Astrocyte of the cerebellum (primary cell): ENCODE measurements around the gene INPP4B.

Experiments used
- DNase-seq: peaks from one replicate; pipeline ENCODE4 v3.0.0-alpha.2; 2011; ENCODE audit warnings: low read depth
- H3K4me3 ChIP-seq: 2 replicates; pipeline ENCODE4 v1.5.1; 2011; ENCODE audit warnings: mild to moderate bottlenecking, low read depth, low read length, moderate library complexity
- CTCF ChIP-seq: IDR thresholded peaks from 2 replicates; pipeline ENCODE4 v1.5.1; 2012; ENCODE audit warnings: low read length, low read depth, moderate library complexity, mild to moderate bottlenecking; ENCODE audit errors: missing control alignments
- in situ Hi-C: cut with HindIII; loops from 2 replicates; pipeline ENCODE4 v1.10.0; 2017; ENCODE audit warnings: low sequenced_read_pairs

INPP4B gene

GRCh38 chr4:142034101-142034500, 812.0 kb downstream of the INPP4B start:
- H3K4me3 ChIP-seq, result no peak overlapping the region
- DNase-seq, result no peak
- no peak for TF ChIP-seq CTCF
- in situ Hi-C loops, result no loop called here

- TF ChIP-seq CTCF, result no peak
- no peak overlapping the region for H3K4me3 ChIP-seq
- in situ Hi-C loops, result no loop called here
- DNase-seq, result no peak
Measured at GRCh38 chr4:142030010-142030409, 816.1 kb downstream of the INPP4B start.

GRCh38 chr4:142021761-142022160, 824.3 kb downstream of the INPP4B start:
- in situ Hi-C loops, result no loop called here

DNA sequence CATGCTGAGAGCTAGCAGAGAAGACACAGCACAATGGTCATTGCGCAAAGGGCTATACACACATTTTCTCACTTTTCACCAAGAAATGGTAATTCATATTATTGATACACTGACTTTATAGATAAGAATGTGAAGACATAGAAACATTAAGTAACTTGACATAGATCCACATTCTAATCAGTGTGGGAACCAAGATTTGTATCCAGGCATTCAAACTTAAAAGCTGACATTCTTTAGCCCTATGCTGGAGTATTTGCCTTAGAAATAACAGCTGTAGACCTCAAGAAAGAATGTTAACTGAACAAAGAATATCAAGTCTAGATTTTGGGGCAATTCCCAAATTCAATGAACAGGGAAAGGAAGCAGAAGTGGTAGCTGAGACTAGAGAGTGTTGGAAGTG, 824.9 kb downstream of the INPP4B start:
- no peak for TF ChIP-seq CTCF
- in situ Hi-C loops, result no loop called here
- H3K4me3 ChIP-seq, result no peak overlapping the region
- no peak for DNase-seq

More at GRCh38 chr4:142021761-142022160, 824.3 kb downstream of the INPP4B start:
- no peak overlapping the region for H3K4me3 ChIP-seq
- no peak for TF ChIP-seq CTCF
- DNase-seq, result no peak

- DNase-seq, result no peak
- in situ Hi-C loops, result no loop called here
- TF ChIP-seq CTCF, result no peak
- H3K4me3 ChIP-seq, result no peak overlapping the region
Measured at GRCh38 chr4:142016031-142016430, 830.1 kb downstream of the INPP4B start.

GRCh38 chr4:142009751-142010150, 836.4 kb downstream of the INPP4B start:
- H3K4me3 ChIP-seq, result no peak overlapping the region
- in situ Hi-C loops, result no loop called here
- TF ChIP-seq CTCF, result no peak
- no peak for DNase-seq

- no peak for TF ChIP-seq CTCF
- in situ Hi-C loops, result no loop called here
- no peak for DNase-seq
Measured at GRCh38 chr4:142005519-142005918, 840.6 kb downstream of the INPP4B start.

More at GRCh38 chr4:142005519-142005918, 840.6 kb downstream of the INPP4B start:
- no peak overlapping the region for H3K4me3 ChIP-seq
